Measurements from ENCODE around the gene TANGO2.
A peak's percentile ranks its signal among the peaks of the same experiment; 100 is the strongest.

The TANGO2 gene

DNA sequence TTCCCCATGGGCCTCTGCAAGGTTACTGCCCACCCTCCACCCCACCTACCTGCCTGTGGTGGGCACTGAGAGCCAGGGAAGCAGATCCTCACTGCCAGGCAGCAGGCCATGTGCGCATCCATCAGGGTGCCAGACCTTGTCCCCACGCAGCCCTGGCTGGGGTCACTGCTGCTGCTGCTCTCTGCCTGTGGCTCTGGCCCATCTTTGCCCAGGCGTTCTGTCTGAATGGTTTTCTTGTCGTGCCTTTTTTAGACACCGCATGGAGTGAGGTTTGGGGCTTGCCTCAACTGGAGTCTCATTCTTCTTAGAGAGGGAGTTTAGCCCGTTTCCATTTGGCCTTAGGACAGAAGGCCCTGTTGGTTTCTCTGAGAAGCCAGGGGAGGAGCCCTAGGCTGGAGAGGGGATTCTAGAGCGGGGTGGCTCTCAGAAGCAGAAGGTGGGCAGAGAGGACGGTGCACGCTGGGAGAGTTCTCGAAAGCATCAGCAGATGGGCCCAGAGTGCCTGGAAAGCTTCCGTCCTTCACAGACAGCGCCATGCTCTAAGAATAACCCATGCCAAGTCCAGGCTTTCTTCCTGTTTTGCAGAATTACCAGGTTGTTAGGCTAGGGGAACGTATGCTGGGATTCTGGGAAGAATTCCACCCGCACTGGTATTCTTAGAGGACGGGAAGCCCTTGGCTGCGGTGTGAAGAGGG is 8.1 kb downstream of the TANGO2 start:
- no peak for DNase-seq
- CTCF ChIA-PET = no interaction called here
- Mint-ChIP-seq H3K4me1 (peaks cover 28% of the 10 kb centered on the region), H3K36me3 (peaks cover 2% of the 10 kb centered on the region), H3K27ac (no peak overlapping the region), H3K4me3 (no peak overlapping the region), H3K9me3 (no peaks in the 10 kb centered on the region), H3K27me3 (no peaks in the 10 kb centered on the region)

DNA sequence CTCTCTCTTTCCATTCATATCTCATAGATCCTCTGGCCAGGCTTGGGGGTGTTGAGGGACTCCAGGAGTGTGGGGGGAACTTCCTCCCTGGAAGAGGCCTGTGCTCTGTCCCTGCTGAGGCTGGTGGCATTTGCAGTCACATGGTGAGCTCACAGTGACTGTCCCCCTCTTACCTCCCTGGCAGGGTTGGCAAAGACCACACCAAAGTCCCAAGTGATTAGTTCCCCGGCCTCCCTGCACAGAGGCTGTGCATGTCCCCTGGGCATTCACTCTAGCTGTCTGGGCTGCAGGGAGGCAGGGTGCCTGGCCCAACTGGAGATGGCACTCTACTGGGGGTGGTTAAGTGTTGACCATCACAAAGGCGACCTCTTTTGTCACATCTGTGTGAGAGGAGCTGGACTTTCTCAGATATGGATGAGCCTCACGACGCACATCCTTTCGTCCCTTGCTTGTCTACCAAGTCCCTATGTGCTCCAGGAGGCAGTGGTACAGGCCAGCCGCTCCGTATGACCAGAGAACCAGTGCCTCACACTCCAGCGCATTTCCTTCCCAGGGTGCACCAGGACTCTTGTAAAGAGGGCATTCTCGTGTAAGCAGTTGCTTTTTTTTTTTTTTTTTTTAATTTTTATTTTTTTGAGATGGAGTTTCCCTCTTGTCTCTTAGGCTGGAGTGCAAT is 8.8 kb downstream of the TANGO2 start:
- Mint-ChIP-seq H3K4me1 (peaks cover 26% of the 10 kb centered on the region), H3K4me3 (no peak overlapping the region), H3K9me3 (peaks cover 2% of the 10 kb centered on the region), H3K27me3 (no peaks in the 10 kb centered on the region), H3K36me3 (peaks cover 4% of the 10 kb centered on the region), H3K27ac (no peak overlapping the region)
- no peak for DNase-seq
- CTCF ChIA-PET = no interaction called here

DNA sequence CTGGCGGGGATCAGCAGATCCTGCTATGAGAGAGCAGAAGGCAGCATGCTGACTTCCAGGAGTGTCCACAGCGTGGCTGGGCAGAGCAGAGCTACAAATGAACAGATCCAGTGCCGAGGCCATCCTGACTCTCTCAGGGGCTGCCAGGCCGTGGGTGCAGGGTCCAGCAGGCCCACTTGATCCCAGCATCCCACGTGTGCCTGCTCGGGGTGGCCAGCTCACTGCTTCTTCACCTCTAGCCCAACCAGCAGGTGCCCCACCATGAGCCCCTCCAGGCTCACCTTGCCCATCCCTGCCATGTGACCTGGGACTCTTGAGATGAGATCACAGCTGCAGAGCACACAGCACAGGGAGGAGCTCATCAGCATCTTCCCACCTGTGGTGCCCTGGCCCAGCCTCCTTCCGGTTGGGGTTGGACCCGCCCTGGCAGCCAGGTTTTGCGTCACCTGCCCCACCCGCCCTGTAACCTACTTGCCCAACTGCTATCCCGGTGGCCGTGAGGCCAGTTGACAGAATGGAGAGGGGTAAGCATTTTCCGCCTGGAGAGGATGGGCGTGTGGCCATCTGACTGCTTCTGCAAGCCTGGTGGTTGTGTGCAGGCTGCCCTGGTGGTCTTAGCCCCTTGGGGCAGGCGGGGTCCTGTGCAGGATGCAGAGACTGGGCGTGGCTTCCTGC is 11.0 kb downstream of the TANGO2 start:
- H3K9me3 Mint-ChIP-seq = peaks cover 2% of the 10 kb centered on the region
- CTCF ChIA-PET = interaction anchor here (0.5 kb wide), 1 partner anchor 41 kb away, joined by 3 read pairs; no protein-coding TSS in a partner anchor
- H3K4me3 Mint-ChIP-seq = no peak overlapping the region
- peaks cover 7% of the 10 kb centered on the region for H3K36me3 Mint-ChIP-seq
- H3K4me1 Mint-ChIP-seq = peaks cover 23% of the 10 kb centered on the region
- peak overlapping the region; percentile 58 for H3K27ac Mint-ChIP-seq
- DNase-seq = no peak
- no peaks in the 10 kb centered on the region for H3K27me3 Mint-ChIP-seq

DNA sequence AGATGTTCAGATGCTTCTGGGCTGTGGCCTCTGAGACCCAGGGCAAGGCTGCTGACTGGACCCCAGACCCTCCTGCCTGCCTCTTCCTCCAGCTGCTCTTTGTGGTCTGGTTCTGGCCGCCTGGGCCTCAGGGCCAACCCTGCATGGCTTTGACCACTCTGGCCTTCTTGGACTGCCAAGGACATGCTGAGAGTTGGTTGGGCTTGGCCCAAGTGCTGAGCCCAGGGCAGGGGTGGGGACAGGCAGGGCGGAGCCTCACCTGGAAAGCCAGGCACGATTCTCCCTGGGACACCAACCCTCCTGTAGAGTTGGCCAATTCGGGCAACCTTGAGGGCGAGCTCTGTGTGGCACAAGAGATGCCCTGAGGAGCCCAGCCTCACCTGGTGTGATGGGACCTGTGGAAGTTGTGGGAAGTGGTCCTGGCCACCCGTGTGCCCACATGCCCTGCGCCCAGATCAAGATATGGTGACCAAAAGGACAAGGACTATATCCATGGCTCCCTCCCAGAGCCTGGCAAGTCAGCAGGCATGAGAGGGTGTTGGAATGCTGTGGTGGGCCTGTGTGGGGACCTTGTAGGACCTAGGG is 11.6 kb downstream of the TANGO2 start:
- H3K27me3 Mint-ChIP-seq = no peaks in the 10 kb centered on the region
- H3K27ac Mint-ChIP-seq = no peak overlapping the region
- H3K4me1 Mint-ChIP-seq = peaks cover 23% of the 10 kb centered on the region
- H3K9me3 Mint-ChIP-seq = peaks cover 2% of the 10 kb centered on the region
- CTCF ChIA-PET = no interaction called here
- no peak for DNase-seq
- peaks cover 12% of the 10 kb centered on the region for H3K36me3 Mint-ChIP-seq
- H3K4me3 Mint-ChIP-seq = no peak overlapping the region

DNA sequence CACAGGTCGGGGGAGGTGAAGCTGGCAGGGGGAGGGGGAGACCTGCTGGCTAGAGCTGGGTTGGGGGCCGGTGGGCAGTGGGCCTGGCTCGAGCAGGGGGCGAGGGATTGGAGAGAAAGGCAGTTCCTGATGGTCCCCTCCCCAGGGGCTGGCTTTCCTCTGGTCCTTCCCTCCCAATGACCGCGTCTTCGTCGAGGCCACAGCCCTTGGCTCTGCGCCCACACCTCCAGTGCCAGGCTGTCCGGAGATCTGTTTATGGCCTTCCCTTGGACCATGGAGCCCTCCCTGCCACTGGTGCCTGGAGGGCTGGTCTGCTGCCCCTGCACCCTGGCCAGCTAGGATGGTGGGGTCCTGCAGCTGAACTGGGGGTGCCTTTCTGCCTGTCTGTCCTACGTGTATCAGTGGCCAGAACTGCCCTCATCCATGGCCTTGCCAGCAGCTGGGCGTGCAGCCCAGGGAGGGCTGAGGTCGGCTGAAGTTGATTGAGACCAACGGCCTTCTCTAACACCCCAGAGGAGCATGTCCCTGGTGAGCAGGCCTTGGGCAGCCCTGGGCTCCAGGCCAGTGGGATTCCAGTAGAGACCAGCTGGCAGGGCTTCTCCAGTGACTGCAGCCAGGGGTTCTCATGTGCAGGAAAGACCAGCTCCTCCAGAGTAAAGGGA is 12.3 kb downstream of the TANGO2 start:
- Mint-ChIP-seq H3K9me3 (peaks cover 2% of the 10 kb centered on the region), H3K27ac (no peak overlapping the region), H3K4me1 (peaks cover 23% of the 10 kb centered on the region), H3K36me3 (peaks cover 16% of the 10 kb centered on the region), H3K4me3 (no peak overlapping the region), H3K27me3 (no peaks in the 10 kb centered on the region)
- CTCF ChIA-PET = no interaction called here
- DNase-seq = no peak

DNA sequence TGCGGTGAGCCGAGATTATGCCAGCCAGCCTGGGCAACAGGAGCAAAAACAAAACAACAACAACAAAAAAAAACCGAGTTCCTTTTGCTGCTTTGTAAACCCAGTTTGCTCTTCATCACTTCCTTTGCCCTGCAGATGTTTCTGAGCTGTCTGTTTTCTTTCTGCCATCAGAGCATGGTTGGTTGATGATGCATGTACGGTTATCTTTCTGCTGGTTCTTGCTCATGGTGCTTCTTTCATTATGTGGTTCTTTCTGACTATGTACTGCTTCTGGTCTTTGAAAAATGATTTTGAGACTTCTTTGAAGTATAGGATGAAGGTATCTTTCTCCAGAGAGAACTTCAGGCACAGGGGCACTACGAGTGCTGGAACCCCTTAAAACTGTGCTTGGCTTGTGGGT is 13.2 kb downstream of the TANGO2 start:
- peaks cover 18% of the 10 kb centered on the region for H3K36me3 Mint-ChIP-seq
- no peak overlapping the region for H3K4me3 Mint-ChIP-seq
- CTCF ChIA-PET = no interaction called here
- no peaks in the 10 kb centered on the region for H3K27me3 Mint-ChIP-seq
- peaks cover 23% of the 10 kb centered on the region for H3K4me1 Mint-ChIP-seq
- H3K9me3 Mint-ChIP-seq = peaks cover 2% of the 10 kb centered on the region
- peak overlapping the region; percentile 64 for H3K27ac Mint-ChIP-seq
- DNase-seq = no peak

DNA sequence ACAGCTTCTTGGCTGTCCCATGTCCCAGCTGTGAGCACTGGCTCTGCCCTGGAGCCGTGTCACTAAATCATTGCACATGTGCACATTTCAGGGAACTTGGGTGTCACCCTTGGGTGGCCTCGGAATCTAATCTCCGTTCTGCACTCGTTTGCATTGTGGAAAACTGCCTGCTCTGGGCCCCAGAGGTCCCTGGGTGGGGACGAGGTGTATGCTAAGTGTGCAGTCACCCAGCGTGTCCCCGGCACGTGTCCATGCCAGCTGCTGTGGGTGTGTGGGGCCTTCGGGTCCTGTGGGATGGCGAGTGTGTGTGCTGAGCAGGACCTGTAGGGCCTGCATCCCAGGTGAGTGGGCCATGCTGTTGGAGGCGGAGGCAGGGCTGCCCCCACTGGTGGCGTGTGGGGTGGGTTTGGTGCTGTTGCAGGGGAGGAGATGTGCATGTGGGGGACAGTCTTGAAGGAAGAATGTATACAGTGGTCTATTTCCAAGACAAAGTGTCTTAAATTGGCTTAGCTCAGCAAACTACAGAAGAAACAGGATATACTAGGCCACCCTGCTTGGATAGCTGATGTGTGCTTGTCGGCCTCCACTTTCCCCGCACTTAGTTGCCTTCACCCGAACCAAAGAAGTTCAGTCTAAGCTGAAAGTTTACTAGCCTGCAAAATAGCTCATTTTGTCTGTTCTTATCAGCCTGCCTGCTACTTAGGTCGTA is 14.6 kb downstream of the TANGO2 start:
- peaks cover 25% of the 10 kb centered on the region for H3K36me3 Mint-ChIP-seq
- CTCF ChIA-PET = no interaction called here
- H3K27me3 Mint-ChIP-seq = no peaks in the 10 kb centered on the region
- peaks cover 2% of the 10 kb centered on the region for H3K9me3 Mint-ChIP-seq
- no peak overlapping the region for H3K27ac Mint-ChIP-seq
- no peak overlapping the region for H3K4me3 Mint-ChIP-seq
- DNase-seq = no peak
- peaks cover 23% of the 10 kb centered on the region for H3K4me1 Mint-ChIP-seq

DNA sequence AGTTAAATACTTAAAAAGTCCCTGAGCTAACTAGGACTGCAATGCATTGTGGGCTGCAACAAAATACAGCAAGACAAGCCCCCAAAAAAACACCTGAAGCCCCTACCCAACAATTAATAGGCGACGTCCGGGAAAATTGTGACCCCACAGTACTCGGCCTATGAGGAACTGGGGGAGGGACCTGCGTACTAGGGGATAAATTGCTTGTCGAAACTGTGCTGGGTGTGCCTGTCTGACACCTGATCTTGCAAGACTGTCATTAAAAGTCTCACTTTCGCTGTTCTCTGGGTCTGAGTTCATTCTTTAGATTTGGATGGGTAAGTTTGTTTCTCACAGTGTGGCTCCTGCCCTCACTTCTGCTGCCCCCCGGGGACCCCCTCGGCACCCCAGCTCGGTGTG is 15.2 kb downstream of the TANGO2 start:
- peaks cover 25% of the 10 kb centered on the region for H3K36me3 Mint-ChIP-seq
- no peaks in the 10 kb centered on the region for H3K27me3 Mint-ChIP-seq
- H3K4me3 Mint-ChIP-seq = no peak overlapping the region
- no peak for DNase-seq
- peaks cover 2% of the 10 kb centered on the region for H3K9me3 Mint-ChIP-seq
- H3K4me1 Mint-ChIP-seq = peaks cover 22% of the 10 kb centered on the region
- no peak overlapping the region for H3K27ac Mint-ChIP-seq
- CTCF ChIA-PET = no interaction called here

DNA sequence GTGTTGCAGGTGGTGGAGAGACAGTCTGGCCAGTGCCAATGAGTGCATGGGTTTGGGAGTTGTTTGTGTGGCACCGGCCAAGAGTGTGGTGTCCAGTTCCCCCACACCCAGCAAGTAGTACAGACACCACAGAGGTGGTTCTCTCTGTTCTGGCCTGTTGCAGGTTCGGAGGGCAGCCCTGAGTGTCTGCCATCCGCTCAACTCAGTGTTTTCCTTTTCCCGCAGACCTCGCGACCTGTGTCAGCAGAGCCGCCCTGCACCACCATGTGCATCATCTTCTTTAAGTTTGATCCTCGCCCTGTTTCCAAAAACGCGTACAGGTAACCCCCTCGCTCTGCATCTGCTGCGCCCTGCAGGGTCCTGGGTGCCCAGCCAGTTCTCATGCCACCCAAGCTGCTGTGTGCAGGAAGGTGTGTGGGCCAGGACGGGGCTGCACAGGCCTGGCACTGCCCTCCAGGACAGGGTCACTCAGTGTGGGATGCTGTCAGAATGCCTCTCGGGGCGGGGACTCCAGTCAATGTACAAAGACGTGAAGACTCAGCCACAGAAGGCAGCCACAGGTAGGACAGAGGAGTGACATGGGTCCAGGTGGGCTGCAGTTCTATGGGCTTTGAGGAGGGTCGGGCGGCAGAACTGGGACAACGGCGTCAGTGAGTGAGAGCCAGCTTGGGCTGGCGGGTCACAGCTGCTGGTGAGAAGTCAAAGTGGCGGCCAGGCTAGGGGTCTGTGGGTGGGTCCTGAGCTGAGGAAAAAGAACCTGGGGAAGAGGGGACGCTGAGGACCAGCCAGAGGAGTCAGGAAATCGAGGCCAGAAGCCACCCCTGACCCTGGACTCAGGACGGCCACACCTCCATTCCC is 15.9 kb downstream of the TANGO2 start:
- DNase-seq = no peak
- Mint-ChIP-seq H3K36me3 (peaks cover 25% of the 10 kb centered on the region), H3K27ac (no peak overlapping the region), H3K4me1 (peaks cover 15% of the 10 kb centered on the region), H3K9me3 (peaks cover 2% of the 10 kb centered on the region), H3K27me3 (no peaks in the 10 kb centered on the region), H3K4me3 (no peak overlapping the region)
- CTCF ChIA-PET = no interaction called here

DNA sequence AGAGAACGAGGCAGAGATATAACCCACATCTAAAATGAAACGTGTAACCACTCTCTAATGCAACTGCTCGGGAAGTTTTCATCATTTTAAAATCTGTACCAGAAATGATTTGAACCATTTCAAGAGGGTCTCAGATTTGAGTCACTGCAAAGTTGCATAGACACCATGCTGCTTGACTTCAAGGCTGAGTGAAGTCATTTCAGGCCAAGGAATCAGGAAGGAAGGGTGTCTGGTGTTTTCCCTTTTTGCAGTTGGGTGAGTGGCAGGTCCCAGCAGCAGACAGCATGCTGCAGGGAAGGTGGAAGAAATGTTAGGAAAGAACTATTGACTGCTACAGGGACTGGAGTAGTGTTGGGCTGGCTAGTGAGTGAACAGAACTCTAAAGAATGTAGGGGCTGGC is 16.5 kb downstream of the TANGO2 start:
- Mint-ChIP-seq H3K36me3 (peaks cover 25% of the 10 kb centered on the region), H3K4me3 (no peak overlapping the region), H3K4me1 (peaks cover 9% of the 10 kb centered on the region), H3K9me3 (peaks cover 2% of the 10 kb centered on the region), H3K27ac (no peak overlapping the region), H3K27me3 (no peaks in the 10 kb centered on the region)
- no peak for DNase-seq
- CTCF ChIA-PET = no interaction called here

DNA sequence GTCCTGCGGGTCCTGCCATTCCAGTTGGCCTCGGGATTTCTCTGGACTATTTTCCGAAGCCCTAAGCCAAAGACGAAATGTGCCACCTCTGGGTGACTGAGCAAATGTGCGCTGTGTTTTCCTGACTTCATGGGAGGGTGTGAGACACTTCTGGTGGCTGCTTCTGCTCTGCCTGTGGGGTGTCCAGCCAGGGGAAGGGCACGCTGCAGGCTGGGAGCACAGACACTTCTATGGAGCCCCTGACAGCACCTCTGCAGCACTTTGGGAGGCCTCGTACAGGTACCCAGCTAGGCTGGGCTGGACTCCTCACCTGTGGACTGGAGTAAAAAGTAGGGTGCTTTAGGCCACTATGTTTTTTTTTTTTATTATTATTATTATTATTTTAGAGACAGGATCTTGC is 17.7 kb downstream of the TANGO2 start:
- DNase-seq = no peak
- Mint-ChIP-seq H3K9me3 (peaks cover 2% of the 10 kb centered on the region), H3K36me3 (peaks cover 25% of the 10 kb centered on the region), H3K27me3 (no peaks in the 10 kb centered on the region), H3K4me1 (peaks cover 5% of the 10 kb centered on the region), H3K27ac (no peak overlapping the region), H3K4me3 (no peak overlapping the region)
- CTCF ChIA-PET = no interaction called here

DNA sequence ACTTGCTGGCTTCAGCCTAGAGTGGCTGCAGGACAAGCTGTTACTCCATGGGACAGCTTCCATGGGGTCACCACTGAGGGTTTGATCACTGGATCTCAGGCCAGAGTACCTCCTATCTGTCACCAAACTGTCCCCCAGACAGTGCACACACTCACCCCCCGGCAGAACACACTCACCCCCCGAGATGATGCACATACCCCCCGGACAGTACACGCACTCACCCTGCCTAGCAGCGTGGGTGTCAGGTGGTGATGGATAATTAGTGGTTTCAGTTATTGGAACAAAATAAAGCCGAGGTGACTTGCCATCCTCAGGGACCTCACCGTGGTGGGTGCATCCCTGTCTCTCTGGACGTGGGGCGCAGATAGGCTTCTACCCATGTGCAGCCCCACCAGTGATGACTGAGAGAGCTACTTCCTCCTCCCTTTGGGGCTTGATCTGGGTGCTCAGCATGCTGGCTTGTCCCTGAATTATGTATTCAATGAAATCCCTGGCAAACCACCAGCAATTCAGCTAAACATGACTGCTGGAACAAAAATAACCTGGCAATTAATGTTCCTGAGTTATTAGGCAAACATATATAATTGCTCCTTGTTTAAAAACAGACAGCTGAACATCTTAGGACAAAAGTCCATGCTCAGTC is 18.9 kb downstream of the TANGO2 start:
- CTCF ChIA-PET = no interaction called here
- Mint-ChIP-seq H3K4me1 (peaks cover 3% of the 10 kb centered on the region), H3K27ac (no peak overlapping the region), H3K9me3 (no peaks in the 10 kb centered on the region), H3K4me3 (no peak overlapping the region), H3K36me3 (peaks cover 26% of the 10 kb centered on the region), H3K27me3 (no peaks in the 10 kb centered on the region)
- DNase-seq = no peak

Measured in activated naive CD4-positive, alpha-beta T cell treated with anti-CD3 and anti-CD28 coated beads, Interleukin-2, amount 10 ng/mL, durations not matched to agents 7 days and 5 days (primary cell).